Upper lobe of left lung (tissue), 6 donors: ENCODE data around the gene ITGB7. TPM values are rescaled to one million over a fixed set of nuclear protein-coding genes. Genes with fewer than 3 reads are reported as not detected.

Source experiments
- ATAC-seq, 2 donors: fragments of 200-7000 bp; cut with Tn5 transposase; one replicate each; pipeline ENCODE4 v1.9.1; 2022; ENCODE audit warnings: mild to moderate bottlenecking in 2 of 2, moderate library complexity in 2 of 2; ENCODE audit not compliant: low FRiP score in 2 of 2
- DNase-seq, 2 donors: peaks; one replicate each; pipeline ENCODE4 v3.0.0-alpha.2; 2019 to 2020
- H3K27ac ChIP-seq, 4 donors: fragments of 200-600 bp; sonication (generic); one replicate each; pipeline ENCODE4 v1.5.1; 2016 to 2019
- H3K27me3 ChIP-seq, 4 donors: fragments of 200-600 bp; sonication (generic); one replicate each; pipeline ENCODE4 v1.5.1; 2017 to 2019
- H3K36me3 ChIP-seq, 4 donors: fragments of 200-600 bp; sonication (generic); one replicate each; pipeline ENCODE4 v1.5.1; 2016 to 2019
- H3K4me1 ChIP-seq, 4 donors: fragments of 200-600 bp; sonication (generic); one replicate each; pipeline ENCODE4 v1.5.1; 2018 to 2019
- H3K4me3 ChIP-seq, 4 donors: fragments of 200-600 bp; sonication (generic); one replicate each; pipeline ENCODE4 v1.5.1; 2017 to 2019; ENCODE audit warnings: mild to moderate bottlenecking in 2 of 4, moderate library complexity in 1 of 4
- H3K9me3 ChIP-seq, 4 donors: fragments of 200-600 bp; sonication (generic); one replicate each; pipeline ENCODE4 v1.5.1; 2018 to 2019
- EP300 ChIP-seq, 4 donors: sonication (generic); formaldehyde crosslinking; IDR thresholded peaks; one replicate each; pipeline ENCODE4 v1.5.1; 2017; ENCODE audit warnings: antibody characterized with exemption in 4 of 4, control low read depth in 2 of 4
- POLR2A ChIP-seq, 4 donors: fragments of 450-650 bp; IDR thresholded peaks; one replicate each; pipeline ENCODE4 v1.5.1; 2016 to 2017; ENCODE audit warnings: antibody characterized with exemption in 4 of 4, mild to moderate bottlenecking in 2 of 4
- POLR2AphosphoS5 ChIP-seq, 2 donors: sonication (generic); formaldehyde crosslinking; IDR thresholded peaks; one replicate each; pipeline ENCODE4 v1.5.1; 2017; ENCODE audit warnings: antibody characterized with exemption in 2 of 2
- WGBS, 2 donors: methylation state at CpG; one replicate each; pipeline ENCODE4 v1.1.5; 2017 to 2018; 5-methylcytosine and 5-hydroxymethylcytosine counted together
- total RNA-seq, 6 donors: library from RNA; depleted of rRNA in 4 of 6; stranded (reverse); fragments of >200 nt in 4 of 6; gene quantifications; one replicate each; pipeline versions ENCODE4 v1.1.0 to v1.2.1, GENCODE V29; 2016 to 2021
- TF ChIP-seq, protein P1 (sequence below), 6 experiments: fragments of 450-650 bp in 4 of 6; fragments of 200-600 bp in 2 of 6; sonication (generic) in 2 of 6; IDR thresholded peaks; one replicate each; pipeline ENCODE4 v1.5.1; 2016 to 2019; ENCODE audit warnings: antibody characterized with exemption in 6 of 6
- donor health status: DM: no; HTN: no; CAD: no; lungs with moderate emphysema.
- donor health status: DM: no; HTN: yes; CAD: no; lungs with severe emphysema.

Gene ITGB7
- total RNA-seq, 6 donors from 2014 or later: 3.1 to 12.9 (median 4.7) TPM

GRCh38 chr12:53252349-53252916, 45.4 kb upstream of the ITGB7 start:
- Histone ChIP-seq H3K4me3 (peak overlapping the region; percentile 71 to 87 (median 74)), H3K4me1 (peaks cover 24 to 31% (median 25%) of the 10 kb centered on the region in 4 donors), H3K27me3 (no peaks in the 10 kb centered on the region), H3K36me3 (peaks cover 0 to 25% (median 19%) of the 10 kb centered on the region in 4 donors), H3K9me3 (no peaks in the 10 kb centered on the region), H3K27ac (peak overlapping the region; percentile 83 to 95 (median 88))
- ATAC-seq: peak; percentile 24 to 73
- WGBS, 2 donors: 5 to 11% methylated on average over 16 to 17 of the region's 19 CpGs
- DNase-seq: peak in 1 of 2 donors; percentile 45
- TF ChIP-seq POLR2AphosphoS5 (IDR thresholded peaks at IDR 0.05): no peak
- TF ChIP-seq POLR2A (IDR thresholded peaks at IDR 0.05): no peak
- no peak for TF ChIP-seq EP300 (IDR thresholded peaks at IDR 0.05)
- TF ChIP-seq, protein P1, sequence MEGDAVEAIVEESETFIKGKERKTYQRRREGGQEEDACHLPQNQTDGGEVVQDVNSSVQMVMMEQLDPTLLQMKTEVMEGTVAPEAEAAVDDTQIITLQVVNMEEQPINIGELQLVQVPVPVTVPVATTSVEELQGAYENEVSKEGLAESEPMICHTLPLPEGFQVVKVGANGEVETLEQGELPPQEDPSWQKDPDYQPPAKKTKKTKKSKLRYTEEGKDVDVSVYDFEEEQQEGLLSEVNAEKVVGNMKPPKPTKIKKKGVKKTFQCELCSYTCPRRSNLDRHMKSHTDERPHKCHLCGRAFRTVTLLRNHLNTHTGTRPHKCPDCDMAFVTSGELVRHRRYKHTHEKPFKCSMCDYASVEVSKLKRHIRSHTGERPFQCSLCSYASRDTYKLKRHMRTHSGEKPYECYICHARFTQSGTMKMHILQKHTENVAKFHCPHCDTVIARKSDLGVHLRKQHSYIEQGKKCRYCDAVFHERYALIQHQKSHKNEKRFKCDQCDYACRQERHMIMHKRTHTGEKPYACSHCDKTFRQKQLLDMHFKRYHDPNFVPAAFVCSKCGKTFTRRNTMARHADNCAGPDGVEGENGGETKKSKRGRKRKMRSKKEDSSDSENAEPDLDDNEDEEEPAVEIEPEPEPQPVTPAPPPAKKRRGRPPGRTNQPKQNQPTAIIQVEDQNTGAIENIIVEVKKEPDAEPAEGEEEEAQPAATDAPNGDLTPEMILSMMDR (IDR thresholded peaks at IDR 0.05): peak in 1 of 6 experiments; percentile 3

DNA sequence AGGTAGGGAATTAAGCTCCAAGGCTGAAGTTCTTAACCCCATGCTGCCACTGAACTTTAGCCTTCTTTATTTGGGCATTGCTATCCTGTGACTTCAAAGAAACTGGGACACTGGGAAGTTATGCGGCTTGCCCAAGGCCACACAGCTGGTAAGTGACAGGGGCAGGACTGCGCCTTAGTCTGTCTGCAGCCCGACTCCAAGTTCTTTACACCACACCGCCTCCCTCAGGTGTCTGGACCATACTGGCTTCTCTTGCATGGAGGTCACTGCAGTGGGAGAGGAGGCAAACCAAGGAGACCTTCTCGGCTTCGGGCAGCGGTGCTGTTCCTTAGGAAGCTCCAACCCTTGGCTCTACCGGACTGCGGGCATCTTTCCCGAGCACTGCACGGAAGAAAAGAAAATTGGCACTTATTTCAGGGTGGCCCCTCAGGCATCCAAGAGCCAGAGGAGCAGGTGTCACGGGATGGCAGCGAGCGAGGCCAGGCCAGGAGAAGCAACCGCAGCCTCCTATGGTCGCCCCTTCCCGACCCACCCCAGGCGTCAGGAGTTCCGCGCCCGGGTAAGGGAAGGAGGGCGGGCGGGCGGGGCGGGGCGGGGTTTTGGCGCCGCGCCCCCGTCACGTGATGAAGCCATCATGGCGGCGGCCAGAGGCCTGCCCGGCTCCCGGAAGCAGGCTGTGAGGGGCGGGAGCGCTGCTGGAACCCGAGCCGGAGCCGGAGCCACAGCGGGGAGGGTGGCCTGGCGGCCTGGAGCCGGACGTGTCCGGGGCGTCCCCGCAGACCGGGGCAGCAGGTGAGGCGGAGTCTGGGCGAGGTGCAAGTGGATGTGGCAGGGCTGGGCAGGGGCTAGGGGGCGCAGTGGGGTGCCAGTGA, 44.7 kb upstream of the ITGB7 start:
- H3K4me1 ChIP-seq: peaks cover 24 to 31% (median 25%) of the 10 kb centered on the region in 4 donors
- peak; percentile 91 to 96 for ATAC-seq
- 0 to 3% methylated on average over 13 to 23 of the region's 51 CpGs for WGBS, 2 donors
- H3K27me3 ChIP-seq: no peaks in the 10 kb centered on the region
- peaks cover 0 to 25% (median 19%) of the 10 kb centered on the region in 4 donors for H3K36me3 ChIP-seq
- peak; percentile 89 to 95 for DNase-seq
- peak overlapping the region; percentile 71 to 87 (median 74) for H3K4me3 ChIP-seq
- H3K27ac ChIP-seq: peak overlapping the region; percentile 83 to 95 (median 88)
- TF ChIP-seq POLR2AphosphoS5 (IDR thresholded peaks at IDR 0.05) (peak; percentile 48 to 66), EP300 (IDR thresholded peaks at IDR 0.05) (no peak), POLR2A (IDR thresholded peaks at IDR 0.05) (peak in 3 of 4 donors; percentile 24 to 68 (median 50))
- TF ChIP-seq, protein P1 (IDR thresholded peaks at IDR 0.05): peak in 4 of 6 experiments; percentile 24 to 60 (median 26)
- no peaks in the 10 kb centered on the region for H3K9me3 ChIP-seq

DNA sequence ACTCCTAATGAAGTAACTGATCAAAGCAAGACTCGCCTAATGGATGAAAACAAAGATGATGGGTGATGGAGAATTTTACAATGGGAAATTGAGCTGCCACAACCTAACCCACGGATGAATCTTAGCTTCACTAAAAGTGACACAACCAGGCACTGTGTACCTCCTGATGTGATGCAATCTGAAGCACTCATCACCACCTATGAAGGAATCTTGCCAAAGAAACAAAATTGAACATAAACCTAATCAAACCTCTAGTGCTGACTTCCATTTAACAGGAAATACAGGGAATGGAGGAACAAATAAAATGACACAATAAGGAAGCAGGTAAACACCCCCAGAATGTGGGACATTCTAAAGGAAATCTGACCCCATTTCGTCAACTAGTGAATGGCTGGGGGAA, 38.2 kb upstream of the ITGB7 start:
- Histone ChIP-seq H3K27me3 (no peaks in the 10 kb centered on the region), H3K9me3 (no peaks in the 10 kb centered on the region), H3K4me1 (no peaks in the 10 kb centered on the region), H3K27ac (no peak overlapping the region), H3K4me3 (no peak overlapping the region), H3K36me3 (no peaks in the 10 kb centered on the region)
- ATAC-seq: no peak
- DNase-seq: no peak
- WGBS, 2 donors: 75 to 85% methylated on average over 3 of the region's 3 CpGs
- TF ChIP-seq POLR2A (IDR thresholded peaks at IDR 0.05) (no peak), EP300 (IDR thresholded peaks at IDR 0.05) (no peak), POLR2AphosphoS5 (IDR thresholded peaks at IDR 0.05) (no peak)
- TF ChIP-seq, protein P1 (IDR thresholded peaks at IDR 0.05): no peak

- 68 to 88% methylated on average over 1 of the region's 1 CpG for WGBS, 2 donors
- no peaks in the 10 kb centered on the region for H3K9me3 ChIP-seq
- ATAC-seq: no peak
- H3K4me3 ChIP-seq: no peak overlapping the region
- DNase-seq: no peak
- no peaks in the 10 kb centered on the region for H3K27me3 ChIP-seq
- TF ChIP-seq POLR2AphosphoS5 (IDR thresholded peaks at IDR 0.05) (no peak), POLR2A (IDR thresholded peaks at IDR 0.05) (no peak), EP300 (IDR thresholded peaks at IDR 0.05) (no peak)
- TF ChIP-seq, protein P1 (IDR thresholded peaks at IDR 0.05): no peak
- H3K4me1 ChIP-seq: no peaks in the 10 kb centered on the region
- no peaks in the 10 kb centered on the region for H3K36me3 ChIP-seq
- H3K27ac ChIP-seq: no peak overlapping the region
These were observed 37.3 kb upstream of the ITGB7 start for GRCh38 chr12:53244337-53244736.
